Superior temporal gyrus (tissue), 1 donor: Measurements from ENCODE around the gene REXO2.

Experiments used
- DNase-seq: peaks from one replicate; pipeline ENCODE4 v3.0.0-alpha.2; 2016; ENCODE audit errors: extremely low spot score

REXO2 gene

GRCh38 chr11:114440971-114441763 lies 1.9 kb downstream of the REXO2 start:
- no peak for DNase-seq

GRCh38 chr11:114441921-114442320 lies 2.7 kb downstream of the REXO2 start:
- no peak for DNase-seq

GRCh38 chr11:114442536-114442935 lies 3.3 kb downstream of the REXO2 start:
- no peak for DNase-seq

GRCh38 chr11:114447444-114447843 lies 8.2 kb downstream of the REXO2 start:
- no peak for DNase-seq

GRCh38 chr11:114447892-114448291 lies 8.6 kb downstream of the REXO2 start:
- DNase-seq = no peak

GRCh38 chr11:114448749-114449482 lies 9.6 kb downstream of the REXO2 start:
- peak; percentile 22 for DNase-seq

- no peak for DNase-seq
Measured at GRCh38 chr11:114449845-114450244, 10.6 kb downstream of the REXO2 start.

GRCh38 chr11:114452399-114452798 lies 13.1 kb downstream of the REXO2 start:
- no peak for DNase-seq

- DNase-seq = no peak
Measured at GRCh38 chr11:114463999-114464398, 24.7 kb downstream of the REXO2 start.

GRCh38 chr11:114466742-114467141 lies 27.5 kb downstream of the REXO2 start:
- DNase-seq = no peak

- no peak for DNase-seq
Measured at GRCh38 chr11:114472661-114473060, 33.4 kb downstream of the REXO2 start.

- DNase-seq = no peak
Measured at GRCh38 chr11:114478001-114478410, 38.7 kb downstream of the REXO2 start.

- no peak for DNase-seq
Measured at GRCh38 chr11:114478768-114479167, 39.5 kb downstream of the REXO2 start.

- no peak for DNase-seq
Measured at GRCh38 chr11:114479331-114479730, 40.1 kb downstream of the REXO2 start.

GRCh38 chr11:114482114-114482513 lies 42.8 kb downstream of the REXO2 start:
- DNase-seq = no peak

GRCh38 chr11:114483929-114484328 lies 44.7 kb downstream of the REXO2 start:
- no peak for DNase-seq

GRCh38 chr11:114496915-114497314 lies 57.6 kb downstream of the REXO2 start:
- DNase-seq = no peak

- DNase-seq = no peak
Measured at GRCh38 chr11:114499756-114500155, 60.5 kb downstream of the REXO2 start.
